HG03108 (cell line): ENCODE results near the gene TCF3.
A peak's percentile ranks its signal among the peaks of the same experiment; 100 is the strongest.

Source experiments
- ATAC-seq: cut with Tn5 transposase; IDR thresholded peaks from one replicate; pipeline ENCODE4 v1.9.1; 2021; ENCODE audit warnings: moderate library complexity; ENCODE audit not compliant: unreplicated experiment

Gene TCF3

DNA sequence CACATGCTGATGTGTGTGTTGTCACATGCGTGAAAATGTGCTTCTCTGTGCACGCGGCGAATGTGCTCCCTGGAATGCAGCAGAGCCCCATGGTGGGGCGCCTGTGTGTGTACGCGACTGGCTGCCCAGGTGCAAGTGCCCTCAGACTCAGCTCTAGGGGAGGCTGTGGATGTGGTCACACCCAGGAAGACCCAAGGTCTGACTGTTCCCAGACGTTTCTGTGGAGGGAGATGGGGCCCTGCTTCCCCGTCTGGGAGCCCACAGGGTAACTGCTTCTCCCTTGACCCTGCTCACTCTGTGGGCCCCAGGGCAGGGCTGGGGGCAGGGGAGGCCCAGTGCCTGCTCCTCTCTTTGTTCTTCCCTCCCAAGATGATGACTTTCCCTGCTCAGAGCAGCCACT is 39.3 kb downstream of the TCF3 start:
- ATAC-seq, result no peak

GRCh38 chr19:1612114-1613086 is 40.0 kb downstream of the TCF3 start:
- no peak for ATAC-seq

- ATAC-seq, result no peak
Observed at GRCh38 chr19:1611353-1611752, 41.1 kb downstream of the TCF3 start.

GRCh38 chr19:1610579-1610978 is 41.8 kb downstream of the TCF3 start:
- ATAC-seq, result no peak

DNA sequence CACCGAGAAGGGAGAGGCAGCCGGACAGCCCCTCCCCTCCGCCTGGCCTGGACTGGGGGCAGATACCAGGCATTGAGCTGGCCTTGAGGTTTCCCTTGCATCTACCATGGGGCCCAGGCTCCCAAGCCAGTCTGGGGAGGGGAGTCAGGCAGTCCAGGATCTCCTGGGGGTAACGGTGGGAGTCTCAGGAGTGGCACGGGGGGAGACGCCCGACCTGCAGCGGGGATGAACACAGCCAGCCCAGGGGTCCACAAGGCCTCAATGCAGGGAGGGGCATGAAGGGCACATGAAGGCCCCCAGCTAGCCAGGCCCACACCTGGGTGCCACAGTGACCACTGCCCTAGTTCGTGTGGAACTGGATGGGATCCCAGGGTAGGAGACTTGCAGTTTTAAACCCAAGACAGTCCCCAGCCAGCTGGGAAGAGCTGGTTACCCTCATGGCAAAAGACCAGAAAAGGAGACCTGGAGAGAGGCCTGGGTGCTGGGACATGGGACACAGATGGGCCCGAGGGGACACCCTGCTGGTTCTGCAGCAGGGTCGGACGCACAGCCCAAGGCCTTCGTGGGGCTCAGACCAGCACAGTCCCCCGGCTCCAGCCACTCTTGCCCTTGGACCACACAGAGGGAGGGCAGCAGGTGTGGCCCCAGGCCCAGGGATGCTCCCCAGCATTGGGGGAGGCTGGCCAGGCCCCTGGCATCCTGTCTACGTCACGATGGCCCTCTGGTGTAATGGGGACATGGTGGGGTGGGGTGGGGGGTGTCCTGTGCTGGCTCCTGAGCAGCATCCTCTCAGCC is 42.5 kb downstream of the TCF3 start:
- no peak for ATAC-seq

DNA sequence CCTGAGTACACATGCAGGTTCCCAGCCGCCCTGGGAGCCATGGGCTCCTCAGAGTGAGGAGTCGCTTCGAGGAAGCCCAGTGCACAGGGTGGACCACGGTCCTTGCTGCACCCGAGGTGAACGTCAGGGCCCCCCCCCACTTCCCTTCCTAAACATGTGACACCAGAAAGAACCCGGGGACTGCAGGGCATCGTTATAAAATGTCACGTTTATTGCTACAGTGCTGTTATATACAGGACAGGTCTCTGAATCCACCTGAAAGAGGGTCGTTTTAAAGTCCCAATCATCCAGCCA is 43.4 kb downstream of the TCF3 start:
- no peak for ATAC-seq

DNA sequence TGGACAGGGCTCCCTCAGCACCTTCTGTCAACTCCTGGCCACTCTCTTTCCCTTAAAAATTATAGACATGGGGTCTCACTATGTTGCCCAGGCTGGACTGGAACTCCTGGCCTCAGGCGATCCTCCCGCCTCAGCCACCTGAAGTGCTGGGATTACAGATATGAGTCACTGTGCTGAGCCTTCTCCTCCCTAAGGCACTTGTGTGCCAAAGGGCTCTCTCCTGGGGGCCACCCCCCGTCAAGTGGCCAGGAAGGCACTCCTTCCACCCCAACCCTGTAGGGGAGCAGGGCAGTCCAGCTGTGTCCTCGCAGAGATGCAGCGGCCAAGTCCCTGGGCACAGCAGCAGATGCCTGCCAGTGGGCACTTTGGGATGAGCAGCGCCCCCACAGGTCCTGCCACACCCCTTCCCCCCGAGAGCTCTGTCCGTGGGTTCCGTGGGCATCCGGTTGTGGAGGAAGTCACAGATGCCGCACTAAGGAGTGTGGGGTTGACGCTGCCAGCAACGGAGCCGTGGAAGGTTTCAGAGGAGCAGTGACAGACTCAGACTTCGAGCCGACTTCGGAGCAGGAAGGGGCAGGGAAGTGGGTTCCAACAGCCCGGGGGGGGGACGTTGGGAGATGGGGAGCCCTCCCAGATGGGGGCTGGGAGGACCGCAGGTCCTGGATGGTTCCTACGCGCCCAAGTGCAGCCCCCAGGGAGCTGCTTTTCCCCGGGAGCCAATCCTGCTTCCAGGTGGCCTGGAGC is 43.9 kb downstream of the TCF3 start:
- ATAC-seq, result no peak

DNA sequence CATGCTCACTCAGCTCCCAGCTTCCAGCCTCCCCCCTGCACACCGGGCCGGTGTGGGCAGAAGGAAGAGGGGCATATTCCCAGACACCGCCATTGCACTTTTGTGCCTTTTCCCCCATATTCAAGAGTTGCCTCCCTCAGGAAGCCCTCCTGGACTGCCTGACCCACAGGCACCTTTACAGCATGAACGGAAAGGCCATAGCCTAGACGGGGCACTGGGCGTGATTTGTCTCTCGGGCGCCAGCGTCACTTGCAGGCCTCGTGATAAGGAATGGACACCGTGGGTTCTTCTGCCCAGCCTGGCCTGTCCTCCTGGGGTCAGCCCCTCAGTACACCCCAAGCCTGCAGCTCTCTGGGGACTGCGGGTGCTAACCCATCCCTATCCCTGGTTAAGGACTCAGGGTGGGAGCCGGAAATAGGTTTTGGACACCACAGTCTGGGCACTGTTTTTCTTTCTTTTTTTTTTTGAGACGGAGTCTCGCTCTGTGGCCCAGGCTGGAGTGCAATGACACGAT is 46.2 kb downstream of the TCF3 start:
- ATAC-seq, result peak; percentile 3

- ATAC-seq, result peak; percentile 86
Observed at GRCh38 chr19:1605236-1606137, 46.9 kb downstream of the TCF3 start, which contains the start of gene UQCR11. Gene UQCR11, minus strand, starts transcription at chr19:1605462. Its CDS starts 53 bp downstream, at chr19:1605409.

DNA sequence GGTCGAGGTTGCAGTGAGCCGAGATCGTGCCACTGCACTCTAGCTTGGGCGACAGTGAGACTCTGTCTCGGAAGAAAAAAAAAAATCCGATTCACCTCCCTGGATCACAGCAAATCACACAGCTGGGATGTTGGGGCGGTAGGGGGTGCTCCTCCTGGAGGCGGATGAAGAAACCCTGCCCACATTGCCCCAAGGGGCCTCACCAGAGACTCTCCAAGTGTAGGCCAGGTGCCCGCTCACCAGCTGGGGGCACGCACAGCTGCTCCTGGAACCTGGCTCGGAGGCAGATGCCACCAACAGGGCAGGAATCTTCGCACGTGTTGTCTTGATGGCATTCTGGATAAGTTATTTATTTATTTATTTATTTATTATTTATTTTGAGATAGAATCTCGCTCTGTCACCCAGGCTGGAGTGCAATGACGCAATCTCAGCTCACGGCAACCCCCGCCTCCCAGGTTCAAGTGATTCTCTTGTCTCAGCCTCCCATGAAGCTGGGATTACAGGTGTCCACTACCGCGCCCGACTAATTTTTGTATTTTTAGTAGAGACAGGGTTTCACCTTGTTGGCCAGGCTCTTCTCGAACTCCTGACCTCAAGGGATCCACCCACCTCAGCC is 50.2 kb downstream of the TCF3 start:
- no peak for ATAC-seq

- no peak for ATAC-seq
Observed at GRCh38 chr19:1601613-1602064, 50.8 kb downstream of the TCF3 start.

GRCh38 chr19:1599460-1599846 is 53.0 kb downstream of the TCF3 start:
- ATAC-seq, result no peak

GRCh38 chr19:1598777-1599459 is 53.5 kb downstream of the TCF3 start:
- no peak for ATAC-seq

DNA sequence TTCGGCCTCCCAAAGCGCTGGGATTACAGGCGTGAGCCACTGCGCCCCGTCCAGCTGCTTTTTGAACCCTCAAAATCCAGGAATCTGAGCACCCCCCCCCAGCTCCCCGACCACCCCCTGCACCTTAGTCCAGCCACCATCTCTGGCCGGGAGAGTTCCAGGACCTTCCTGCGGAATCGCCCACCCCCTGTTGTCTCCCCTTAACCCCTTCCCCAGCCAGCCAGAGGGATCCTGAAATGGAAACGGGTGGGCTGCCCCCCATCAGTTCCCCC is 59.0 kb downstream of the TCF3 start:
- ATAC-seq, result no peak

DNA sequence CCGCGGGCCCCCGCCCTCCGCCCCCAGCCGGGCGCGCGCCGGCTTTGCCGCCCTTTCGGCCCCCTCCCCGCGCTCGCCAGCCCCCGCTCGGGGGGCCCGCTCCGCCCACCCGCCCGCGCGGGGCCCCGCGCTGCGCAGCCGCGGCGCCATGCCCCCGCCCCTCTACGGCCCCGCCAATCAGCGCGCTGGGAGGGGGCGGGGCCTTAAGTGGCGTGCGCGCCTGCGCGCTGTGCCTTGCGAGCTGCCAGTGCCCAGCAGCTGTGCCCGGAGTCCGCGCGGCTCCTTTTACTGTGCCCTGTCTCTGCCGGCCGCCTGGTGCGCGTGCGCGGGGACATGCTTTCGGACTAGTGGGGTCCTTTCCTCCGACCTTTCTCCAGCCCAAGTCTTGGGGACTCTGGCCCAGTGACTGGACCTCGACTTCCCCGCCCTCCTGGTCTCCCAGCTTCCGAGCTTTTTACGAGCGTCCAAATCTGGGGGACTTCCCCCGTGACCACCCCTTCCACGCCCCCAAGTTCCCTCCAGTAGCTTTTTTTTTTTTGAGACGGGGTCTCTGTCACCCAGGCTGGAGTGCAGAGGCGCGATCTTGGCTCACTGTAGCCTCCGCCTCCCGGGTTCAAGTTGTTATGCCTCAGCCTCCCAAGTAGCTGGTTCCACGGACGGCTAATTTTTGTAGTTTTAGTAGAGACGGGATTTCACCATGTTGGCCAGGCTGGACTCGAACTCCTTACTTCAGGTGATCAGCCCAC is 59.5 kb downstream of the TCF3 start, which contains the start of gene MBD3:
Gene MBD3 (minus strand): TSS at position 111 of the 746 bp plus-strand sequence. CDS start 234 bp downstream, outside the sequence.
- peak; percentile 69 for ATAC-seq

DNA sequence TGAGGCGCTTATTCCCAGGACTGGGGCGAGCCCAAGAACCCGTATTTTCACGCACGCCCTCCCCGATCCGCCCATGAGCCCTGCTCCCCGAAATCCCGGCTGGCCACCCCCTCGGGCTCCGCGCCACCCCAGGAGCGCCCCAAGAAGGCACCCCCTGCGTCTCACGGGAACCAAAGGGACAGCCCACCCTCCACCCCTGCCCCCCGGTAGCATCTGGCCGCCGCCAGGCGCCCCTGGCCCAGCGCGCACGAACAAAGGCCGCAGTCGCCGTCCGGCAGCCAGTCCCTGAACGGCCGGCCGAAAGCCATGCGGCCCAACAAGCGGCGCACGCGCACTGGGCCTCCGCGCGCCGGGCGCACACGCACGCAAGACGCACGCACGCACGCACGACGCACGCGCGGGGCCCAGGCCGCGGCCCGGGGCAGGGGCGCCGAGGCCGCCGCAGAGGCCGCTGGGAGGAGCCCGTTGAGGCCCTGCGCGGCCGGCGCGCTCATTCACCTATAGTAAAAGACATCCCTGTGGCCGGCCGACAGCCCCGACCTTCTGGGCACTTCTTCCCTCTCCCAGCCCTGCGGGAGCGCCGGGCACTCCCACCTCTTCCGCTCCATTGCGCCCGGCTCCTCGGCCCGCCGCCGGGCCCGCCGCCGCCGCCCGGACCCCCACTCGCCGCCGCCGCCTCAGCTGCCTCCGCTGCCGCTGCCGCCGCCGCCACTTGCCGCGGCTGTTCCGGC is 60.2 kb downstream of the TCF3 start:
- peak; percentile 55 for ATAC-seq

- no peak for ATAC-seq
Observed at GRCh38 chr19:1591421-1592023, 60.9 kb downstream of the TCF3 start.
